Panc1 (cell line): ENCODE results near the gene PDE1C.

ENCODE experiments used
- POLR2AphosphoS5 ChIP-seq: IDR thresholded peaks from 2 replicates; pipeline ENCODE4 v1.6.1; 2012; ENCODE audit warnings: mild to moderate bottlenecking, low read depth, low read length, moderate library complexity
- TF ChIP-seq, protein P1 (sequence below): fragments of 450-650 bp; IDR thresholded peaks from 2 replicates; pipeline ENCODE4 v1.5.1; 2017; ENCODE audit warnings: mild to moderate bottlenecking

DNA sequence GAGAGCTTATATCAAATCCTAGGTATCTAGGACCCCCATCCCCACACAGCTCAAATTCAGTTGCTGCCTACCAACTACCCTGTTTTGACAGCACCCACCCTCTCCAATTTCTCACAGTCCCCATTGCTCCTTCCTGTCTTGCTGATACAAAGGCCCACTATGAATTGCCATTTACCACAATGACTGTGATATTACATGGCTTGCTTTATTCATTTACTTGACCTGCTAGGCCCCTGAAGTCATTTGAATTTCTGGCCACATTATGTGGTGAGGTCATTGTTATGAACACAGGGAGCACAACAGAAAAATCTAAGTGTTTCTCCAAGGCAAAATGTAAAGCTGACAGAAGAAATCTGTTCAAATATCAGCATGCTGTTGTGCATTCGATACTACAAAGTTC, 281.8 kb downstream of the PDE1C start:
- TF ChIP-seq, protein P1, sequence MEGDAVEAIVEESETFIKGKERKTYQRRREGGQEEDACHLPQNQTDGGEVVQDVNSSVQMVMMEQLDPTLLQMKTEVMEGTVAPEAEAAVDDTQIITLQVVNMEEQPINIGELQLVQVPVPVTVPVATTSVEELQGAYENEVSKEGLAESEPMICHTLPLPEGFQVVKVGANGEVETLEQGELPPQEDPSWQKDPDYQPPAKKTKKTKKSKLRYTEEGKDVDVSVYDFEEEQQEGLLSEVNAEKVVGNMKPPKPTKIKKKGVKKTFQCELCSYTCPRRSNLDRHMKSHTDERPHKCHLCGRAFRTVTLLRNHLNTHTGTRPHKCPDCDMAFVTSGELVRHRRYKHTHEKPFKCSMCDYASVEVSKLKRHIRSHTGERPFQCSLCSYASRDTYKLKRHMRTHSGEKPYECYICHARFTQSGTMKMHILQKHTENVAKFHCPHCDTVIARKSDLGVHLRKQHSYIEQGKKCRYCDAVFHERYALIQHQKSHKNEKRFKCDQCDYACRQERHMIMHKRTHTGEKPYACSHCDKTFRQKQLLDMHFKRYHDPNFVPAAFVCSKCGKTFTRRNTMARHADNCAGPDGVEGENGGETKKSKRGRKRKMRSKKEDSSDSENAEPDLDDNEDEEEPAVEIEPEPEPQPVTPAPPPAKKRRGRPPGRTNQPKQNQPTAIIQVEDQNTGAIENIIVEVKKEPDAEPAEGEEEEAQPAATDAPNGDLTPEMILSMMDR: no peak
- no peak for TF ChIP-seq POLR2AphosphoS5
